ENCODE results near the gene AGBL5.

Gene AGBL5, protein sequence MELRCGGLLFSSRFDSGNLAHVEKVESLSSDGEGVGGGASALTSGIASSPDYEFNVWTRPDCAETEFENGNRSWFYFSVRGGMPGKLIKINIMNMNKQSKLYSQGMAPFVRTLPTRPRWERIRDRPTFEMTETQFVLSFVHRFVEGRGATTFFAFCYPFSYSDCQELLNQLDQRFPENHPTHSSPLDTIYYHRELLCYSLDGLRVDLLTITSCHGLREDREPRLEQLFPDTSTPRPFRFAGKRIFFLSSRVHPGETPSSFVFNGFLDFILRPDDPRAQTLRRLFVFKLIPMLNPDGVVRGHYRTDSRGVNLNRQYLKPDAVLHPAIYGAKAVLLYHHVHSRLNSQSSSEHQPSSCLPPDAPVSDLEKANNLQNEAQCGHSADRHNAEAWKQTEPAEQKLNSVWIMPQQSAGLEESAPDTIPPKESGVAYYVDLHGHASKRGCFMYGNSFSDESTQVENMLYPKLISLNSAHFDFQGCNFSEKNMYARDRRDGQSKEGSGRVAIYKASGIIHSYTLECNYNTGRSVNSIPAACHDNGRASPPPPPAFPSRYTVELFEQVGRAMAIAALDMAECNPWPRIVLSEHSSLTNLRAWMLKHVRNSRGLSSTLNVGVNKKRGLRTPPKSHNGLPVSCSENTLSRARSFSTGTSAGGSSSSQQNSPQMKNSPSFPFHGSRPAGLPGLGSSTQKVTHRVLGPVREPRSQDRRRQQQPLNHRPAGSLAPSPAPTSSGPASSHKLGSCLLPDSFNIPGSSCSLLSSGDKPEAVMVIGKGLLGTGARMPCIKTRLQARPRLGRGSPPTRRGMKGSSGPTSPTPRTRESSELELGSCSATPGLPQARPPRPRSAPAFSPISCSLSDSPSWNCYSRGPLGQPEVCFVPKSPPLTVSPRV

DNA sequence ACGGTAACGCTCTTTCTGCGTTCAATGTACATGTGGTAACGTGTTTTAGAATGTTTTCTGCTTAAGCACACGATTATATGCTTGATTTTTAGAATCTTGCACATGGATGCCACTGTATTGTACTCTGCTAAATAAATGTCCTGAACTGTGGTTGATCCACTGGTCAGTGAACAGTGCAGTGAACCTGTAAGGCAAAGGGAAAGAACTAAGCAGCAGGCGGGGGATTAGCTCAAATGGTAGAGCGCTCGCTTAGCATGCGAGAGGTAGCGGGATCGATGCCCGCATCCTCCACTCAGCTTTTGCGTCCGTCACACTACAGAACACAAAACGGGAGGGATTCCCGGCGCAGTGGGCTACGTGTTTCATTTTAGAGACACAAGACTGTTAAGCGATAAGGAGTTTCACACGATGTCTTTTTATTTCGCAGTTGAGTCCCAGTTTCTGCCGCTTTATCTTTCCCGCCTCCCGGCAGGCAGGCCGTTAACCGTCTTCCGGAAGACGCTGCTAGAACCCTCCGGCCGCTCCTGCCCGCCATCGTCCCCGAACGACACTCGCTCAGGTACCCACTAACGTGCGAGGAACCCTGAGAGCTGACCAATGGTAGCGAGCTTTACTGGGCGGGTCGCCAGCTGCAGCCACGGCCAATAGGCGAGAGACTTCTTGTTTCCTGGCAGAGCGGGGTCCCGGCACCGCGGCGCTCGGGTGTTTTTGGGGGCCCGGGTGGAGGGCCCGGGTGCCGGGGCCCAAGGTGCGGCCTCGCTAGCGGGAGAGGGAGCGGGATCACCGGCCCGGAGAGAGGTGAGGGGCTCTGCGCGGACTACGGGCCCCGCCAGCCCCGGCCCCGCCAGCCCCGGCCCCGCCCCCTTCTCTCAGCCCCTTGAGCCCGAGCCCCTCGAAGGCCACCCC, at the start of gene AGBL5:
AGBL5 (plus strand) TSS at position 673 of the 906 bp plus-strand sequence. CDS start 1,291 bp downstream, outside the sequence.
- DNase-seq: peak; percentile 91

DNA sequence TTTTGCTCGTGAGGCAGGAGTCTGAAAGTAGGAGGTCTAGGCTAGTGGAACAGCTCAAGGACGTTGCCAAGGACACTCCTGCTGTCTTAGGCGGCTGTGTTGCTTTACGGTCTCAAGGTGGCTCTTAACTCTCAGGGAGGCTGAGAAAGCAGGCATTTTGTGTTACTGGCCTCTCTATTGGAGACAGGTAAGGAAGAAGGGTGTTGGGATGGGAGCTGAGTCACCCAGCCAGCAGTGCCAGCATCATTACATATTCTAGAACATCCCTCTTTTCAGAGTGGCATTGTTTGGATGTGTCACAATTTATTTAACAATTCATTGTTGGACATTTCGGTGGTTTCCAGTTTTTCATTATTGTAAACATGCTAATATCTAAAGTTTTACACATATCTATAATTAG, 49.5 kb upstream of the AGBL5 start:
- DNase-seq: no peak

DNA sequence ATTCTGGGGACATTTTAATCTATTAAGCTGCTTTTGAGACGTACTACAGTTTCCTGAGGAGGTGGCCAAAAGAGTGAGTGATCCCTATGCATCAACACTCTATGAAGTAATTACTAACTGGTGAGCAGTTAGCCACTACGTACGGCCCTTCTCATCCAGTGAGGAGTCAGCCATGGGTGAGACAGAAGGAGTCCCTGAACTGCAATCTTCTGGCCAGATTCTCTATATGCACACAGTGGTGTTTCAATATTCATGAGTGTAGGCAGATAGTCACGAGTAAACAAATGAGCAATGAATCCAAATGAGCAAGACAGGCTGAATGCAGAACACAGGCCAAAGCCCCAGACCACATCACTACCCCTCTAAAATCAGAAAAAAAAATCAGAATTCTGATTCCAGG, 48.5 kb upstream of the AGBL5 start:
- DNase-seq: no peak

DNA sequence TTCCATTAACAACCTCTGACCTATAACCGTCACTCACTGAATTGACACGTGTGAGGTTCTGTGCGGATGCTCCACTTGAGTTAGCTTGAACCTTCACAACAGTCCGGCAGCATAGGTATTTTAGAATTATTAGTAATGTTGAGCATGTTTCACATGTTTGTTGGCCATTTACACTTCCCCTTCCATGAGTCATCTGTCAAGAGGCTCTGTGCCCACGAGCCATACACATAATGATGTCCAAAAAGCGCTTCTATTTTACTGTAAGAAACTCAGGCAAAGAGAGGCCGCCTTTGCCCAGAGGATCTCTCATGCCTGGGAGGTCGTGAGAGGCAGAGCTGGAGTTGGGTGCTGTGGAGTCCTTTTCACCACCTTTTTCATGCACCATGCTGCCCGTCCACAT, 47.6 kb upstream of the AGBL5 start:
- no peak for DNase-seq

DNA sequence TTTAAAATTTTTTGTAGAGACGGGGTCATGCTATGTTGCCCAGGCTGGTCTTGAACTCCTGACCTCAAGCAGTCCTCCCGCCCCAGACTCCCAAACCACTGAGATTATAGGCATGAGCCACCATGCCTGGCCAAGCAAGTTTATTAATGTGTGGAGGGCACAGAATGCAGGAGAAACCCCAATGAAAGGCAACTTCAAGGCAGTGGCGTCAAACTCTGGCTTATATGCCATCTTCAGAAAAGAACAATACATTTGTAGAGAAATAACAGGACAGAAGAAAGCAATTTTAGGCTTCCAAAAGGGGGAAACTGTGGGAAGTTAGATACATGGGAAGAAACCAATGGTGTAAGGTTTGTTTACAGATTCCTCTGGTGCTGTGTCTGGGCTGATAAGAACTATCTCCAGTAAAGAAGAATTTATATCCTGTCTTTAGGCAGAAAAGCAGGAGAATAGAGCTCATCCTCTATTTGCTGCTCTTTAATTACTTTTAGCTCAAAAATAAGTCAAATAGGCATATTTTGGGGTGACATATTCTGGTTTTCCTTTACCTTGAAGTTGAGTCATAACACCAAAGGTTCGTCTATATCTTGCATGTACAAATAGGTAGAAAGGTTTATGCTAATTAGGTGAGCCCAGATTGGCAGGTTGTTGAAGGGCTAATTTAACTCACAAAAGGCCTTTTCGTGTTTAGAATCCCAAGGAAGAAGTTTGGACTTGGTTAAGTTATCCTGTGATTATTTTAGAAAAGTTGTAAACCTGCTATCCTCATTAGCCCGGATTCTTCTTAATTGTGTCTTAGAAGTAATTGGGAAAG, 44.7 kb upstream of the AGBL5 start:
- DNase-seq: no peak

DNA sequence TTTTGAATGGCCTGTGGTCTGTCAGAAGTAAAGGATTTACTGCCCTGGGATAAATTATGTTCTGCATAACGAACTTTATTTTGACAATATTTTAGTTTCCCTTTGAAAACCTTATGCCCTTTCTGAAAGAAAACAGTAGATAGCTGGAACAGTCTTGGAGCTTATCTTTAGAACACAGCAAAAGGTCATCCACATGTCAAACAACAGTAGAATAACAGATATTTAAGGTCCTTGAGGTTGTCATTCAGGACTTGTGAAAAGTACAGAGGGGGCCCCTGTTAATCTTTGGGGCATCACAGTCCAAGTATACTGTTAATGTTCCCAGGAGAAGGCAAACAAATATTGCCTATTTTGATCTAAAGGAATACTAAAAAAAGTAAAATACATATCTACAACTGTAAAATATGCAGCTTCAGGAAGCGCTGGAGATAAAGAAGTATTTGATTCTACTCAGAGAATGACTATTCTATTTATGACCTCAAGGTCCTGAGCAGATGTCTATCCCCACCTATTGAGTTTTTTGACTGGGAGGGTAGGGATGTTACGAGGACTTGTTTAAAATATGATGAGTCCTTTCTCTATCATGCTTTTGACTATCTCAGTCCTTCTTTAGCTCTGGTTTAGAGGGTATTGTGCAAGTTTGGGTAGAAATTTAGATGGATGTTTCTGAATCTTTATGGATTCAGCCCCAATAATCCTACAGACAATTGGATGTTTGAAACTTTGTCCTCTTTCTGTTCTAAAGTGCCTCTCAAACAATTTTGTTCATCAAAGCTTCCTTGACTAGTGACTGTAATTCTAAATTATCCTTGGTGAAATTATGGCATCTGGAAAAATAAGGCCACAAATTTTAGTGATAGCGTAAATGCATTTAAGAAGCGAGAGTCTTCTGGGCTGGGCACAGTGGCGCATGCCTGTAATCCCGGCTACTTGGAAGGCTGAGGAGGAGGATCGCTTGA, 43.8 kb upstream of the AGBL5 start:
- no peak for DNase-seq

DNA sequence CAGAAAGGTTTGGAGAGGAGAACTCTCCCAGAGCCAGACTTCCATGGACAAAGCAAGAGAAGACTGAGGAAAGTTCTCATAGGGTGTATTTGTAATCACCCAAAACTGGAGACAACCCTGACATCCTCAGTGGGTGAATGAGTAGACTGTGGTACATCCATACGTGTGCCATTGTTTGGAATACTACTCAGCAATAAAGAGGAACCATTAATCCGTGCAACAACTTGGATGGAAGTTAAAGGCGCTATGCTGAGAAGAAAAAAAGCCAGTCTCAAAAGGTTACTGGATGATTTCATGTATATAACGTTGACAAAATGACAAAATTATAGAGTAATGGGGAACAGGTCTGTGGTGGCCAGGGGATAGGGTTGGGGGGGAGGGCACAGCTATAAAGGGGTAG, 42.8 kb upstream of the AGBL5 start:
- no peak for DNase-seq

DNA sequence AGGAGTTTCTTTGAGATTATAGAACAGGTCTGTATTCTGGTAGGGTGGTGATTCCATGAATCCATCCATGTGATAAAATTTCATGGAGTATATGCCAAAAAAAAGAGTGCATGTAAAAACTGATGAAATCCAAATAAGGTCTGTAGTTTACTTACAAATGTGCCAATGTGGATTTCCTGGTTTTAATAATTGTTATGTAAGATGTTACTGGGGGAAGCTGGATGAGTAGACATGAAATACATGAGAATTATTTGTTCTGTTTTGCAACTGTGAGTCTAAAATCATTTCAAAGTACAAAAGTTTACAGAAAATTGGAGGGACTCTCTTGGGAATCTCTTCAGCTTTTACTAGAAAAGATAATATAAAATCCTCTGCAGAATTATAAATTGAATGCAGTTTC, 42.4 kb upstream of the AGBL5 start:
- no peak for DNase-seq

DNA sequence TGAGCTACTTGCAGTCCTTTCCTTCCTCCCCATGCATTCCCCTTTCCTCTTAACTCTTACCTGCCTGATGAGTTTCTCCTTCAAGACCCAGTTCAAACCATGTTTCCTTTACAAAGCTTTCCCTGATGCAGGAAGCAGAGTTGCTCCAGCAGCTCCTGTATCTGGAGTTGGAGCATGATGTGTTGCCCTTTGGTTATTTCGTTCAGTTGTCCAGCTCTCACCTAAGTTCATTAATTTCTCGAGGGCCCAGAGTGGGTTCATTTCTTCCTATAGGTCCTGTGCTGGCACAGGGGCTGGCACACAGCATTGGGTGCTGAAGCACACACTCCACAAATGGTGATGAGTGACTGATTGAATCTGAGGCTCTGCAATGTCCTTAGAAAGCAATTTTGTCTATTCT, 41.8 kb upstream of the AGBL5 start:
- DNase-seq: no peak

DNA sequence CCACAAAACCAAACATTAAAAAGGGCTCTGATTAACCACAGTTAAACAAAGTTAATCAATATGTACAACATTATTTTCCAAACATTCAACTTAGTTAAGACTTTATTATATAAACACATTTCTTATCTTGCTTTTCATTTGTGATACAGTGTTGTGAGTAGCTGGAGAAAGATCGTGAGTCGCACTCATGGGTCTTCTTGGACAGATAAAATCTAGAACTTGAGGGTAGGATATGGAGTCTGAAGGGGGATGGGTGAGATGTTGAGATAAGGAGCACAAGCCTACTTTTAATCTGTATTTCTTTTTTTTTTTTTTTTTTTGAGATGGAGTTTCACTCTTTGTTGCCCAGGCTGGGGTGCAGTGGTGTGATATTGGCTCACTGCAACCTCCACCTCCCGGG, 41.3 kb upstream of the AGBL5 start:
- DNase-seq: no peak

DNA sequence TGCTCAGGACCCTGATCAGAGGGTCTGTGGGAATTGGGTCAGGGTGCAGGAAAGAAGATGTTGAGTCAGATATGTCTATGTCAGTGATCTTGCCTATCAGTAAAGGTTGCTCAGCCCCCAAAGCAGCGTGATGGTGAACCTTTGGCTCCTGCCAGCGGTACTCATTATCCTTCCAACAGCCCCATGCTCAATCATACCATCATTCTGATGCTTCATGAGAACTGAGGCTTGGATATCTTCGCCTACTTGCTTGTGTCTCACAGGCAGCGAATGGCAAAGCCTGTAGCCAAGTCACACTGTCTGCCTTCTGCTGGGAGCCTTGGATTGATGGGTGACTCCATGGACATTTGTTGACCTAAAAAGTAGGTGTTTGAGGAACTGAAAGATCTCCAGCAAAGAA, 37.7 kb upstream of the AGBL5 start:
- DNase-seq: no peak

DNA sequence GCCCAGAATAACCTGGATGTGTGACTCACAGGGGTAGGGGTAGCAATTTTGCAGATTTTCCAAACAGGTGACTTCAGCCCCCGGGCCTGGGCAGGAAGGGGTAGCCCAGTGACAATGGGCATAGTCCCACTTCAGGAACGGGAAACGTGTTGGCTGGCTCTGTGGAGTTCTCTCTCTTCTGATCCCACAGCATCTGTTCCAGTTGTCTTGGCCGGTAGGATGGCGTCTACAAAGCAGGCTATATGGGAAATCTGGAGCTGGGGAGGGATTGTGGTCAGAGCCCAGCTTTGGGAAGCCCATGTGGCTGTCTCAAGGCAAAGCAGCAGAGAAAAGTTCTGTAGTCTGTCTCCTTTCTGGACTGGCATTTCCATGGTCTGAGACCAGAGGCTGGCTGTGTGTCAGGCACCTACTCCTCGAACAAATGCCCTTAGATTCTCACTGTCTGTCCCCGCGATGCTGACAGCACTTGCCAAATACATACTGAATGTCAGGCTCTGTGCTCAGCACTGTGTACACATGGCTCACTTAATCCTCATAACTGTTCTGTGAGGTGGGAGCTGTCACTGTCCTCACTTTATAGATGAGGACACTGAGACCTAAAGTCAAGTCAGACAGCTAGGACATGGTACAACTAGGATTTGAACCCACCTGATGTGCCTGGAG, 36.6 kb upstream of the AGBL5 start:
- DNase-seq: no peak

DNA sequence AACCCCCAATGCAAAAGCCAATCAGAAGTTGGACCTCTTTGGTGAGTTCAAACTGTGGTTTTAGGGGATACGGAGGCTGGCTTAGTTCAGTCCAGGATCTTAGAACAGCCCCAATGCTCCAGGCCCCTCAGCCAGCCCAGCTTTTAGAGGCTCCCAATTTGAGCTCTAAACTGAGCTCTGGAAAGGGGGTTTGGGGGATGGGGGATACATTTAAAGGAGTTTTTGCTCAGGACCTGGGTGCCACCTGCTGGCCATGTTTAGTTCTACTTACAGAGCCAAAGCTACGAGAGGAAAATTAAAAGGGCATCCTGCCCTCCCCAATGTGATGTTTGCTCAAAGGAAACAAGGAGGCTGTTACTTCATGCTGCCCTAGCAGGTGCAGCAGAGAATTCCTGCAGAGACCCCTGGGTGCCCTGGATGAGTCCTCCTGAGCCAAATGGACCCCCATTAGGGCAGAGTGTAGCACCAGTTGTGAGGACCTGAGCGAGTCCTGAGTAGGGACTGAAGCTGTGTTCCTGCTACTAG, 34.6 kb upstream of the AGBL5 start:
- peak; percentile 75 for DNase-seq

DNA sequence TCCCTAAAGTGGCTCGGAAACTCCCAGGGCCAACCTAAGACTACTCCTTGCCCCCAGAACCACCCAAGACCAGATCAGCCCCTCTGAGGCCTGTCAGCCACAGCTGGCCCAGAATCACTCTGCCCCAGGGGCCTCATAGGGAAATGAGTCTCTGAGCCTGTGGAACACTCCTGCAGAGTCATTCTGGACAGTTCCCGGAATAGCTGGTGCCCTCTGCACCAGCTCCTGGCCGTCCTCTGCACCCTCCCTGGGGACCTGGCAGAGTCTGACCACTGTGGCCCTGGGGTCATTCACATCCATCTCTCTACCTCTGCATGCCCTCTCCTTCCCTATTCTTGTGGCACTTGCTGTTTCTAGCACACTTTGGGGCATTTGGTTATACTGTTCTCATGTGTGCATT, 33.3 kb upstream of the AGBL5 start:
- DNase-seq: no peak

DNA sequence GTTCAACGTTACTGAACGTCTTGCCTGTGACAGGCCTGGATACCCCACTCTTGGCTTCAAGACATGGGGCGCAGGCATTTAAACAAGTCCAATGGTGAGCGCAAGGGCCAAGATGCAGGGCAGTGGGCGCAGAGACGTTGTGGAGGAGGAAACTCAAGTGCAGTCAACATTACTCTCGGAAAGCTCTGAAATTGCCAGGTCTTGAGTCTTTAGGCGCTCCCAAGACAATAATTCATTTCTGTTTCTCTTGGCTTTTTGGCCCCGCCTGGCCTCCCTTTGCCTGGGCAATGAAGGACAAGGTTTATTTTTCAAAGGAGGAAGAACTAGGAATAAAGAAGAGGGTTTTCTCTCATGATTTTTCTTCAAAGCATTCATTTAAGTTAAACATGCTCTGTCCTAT, 32.0 kb upstream of the AGBL5 start:
- DNase-seq: no peak

DNA sequence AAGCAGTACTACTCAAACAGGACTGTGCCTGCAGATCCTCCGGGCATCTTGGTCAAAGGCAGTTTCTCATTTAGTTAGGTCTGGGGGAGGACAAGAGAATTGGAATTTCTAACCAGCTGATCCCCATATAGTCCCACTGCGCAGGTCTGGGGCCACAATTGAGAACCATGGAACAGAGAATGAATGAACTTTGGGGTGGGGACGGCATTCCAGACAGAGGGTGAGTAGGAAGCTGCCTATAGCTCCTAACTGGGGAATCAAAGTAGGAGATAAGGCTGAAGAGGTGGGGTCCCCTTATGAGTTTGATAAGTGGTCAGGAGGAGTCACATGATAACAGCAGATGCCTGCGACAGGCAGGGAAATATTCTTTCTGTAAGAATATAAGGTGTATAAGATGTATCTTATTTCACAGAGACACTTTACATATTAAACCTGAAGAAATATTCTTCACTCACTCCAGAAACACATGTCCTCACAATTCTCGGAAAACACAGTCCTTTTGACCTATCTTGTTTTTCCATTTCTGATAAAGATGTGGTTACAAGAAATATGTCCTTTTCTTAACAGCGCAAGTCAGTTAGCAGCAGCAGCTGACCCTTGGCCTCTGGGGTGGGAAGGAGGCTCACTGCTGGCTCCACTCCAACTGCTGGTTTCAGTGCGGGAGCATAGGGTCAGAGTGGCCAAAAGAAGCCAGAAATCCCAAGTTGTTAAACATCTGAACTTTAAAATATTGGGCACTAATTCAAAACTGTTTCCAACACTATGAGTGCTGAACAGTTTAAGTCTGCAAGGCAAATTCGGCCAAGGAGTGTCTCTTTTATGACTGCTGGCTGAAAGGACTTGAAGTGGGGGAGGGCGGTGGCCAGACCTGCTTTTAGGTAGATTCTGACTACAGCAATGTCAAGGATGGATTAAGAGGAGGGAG, 31.3 kb upstream of the AGBL5 start:
- no peak for DNase-seq

DNA sequence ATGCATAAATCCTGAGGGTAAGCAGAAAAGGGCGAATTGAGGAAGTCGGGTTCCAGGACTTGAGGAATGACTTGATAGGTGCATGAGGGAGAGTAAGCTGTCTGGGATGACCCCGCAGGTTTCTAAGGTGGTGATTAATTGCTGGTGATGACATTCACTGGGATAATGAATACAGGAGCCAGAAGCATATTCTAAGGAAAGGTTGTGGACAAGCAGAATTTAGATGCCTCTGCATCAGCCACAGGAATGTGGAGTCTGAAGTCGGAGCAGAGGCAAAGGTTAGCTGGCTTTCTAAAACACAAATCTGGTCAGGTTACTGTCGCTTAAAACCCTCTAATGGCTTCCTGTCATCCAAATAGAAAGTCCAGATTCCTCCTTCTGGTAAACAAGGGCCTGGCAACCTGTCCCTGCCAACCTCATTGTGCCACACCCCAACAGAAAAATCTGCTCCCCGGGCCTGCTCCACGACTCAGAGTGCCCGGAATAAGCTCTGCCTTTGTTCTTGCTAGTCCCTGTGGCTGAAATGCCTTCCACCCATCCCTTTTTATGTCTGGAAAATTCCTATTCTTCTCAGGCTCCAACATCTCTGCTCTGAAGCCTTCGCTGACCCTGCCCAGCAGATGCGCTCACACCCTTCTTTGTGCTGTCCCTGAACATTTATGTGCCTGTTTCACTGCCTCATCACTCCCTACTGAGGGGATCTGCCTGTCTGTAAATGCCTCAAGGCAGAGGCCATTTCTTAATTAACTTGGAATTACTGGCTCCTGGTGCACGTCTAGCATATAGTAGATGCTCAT, 30.0 kb upstream of the AGBL5 start:
- DNase-seq: no peak

DNA sequence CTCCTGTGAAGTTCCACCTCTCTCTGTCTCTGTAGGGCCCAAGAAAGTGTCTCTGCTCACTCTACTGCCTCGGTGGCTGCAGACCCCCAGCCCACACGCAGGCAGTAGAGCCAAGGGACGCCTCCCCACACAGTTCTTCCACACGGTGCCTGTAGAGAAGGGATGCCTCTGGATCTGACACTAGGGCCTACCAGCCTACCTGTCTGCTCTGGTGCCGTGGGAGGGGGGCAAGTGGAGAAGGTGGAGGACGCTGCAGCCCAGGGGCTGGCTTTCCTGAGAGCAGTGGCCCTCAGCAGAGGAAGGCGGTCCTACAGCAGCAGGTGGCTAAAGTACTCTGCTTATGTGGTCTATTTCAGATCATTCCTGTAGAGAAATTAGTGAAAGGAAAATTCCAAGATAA, 27.7 kb upstream of the AGBL5 start:
- no peak for DNase-seq
